ENCODE results near the gene PAFAH2. TPM values are rescaled to one million over a fixed set of nuclear protein-coding genes. Genes with fewer than 3 reads are reported as not detected.

The PAFAH2 gene
- total RNA-seq, 1 experiment from 2014 or later = 13.0 TPM

- CTCF ChIA-PET = no interaction called here
- H3K27me3 ChIP-seq (ENCODE audit: insufficient read depth, low read length) = no peaks in the 10 kb centered on the region
- ATAC-seq (no peak), DNase-seq (ENCODE audit: low read depth, low spot score) (no peak)
- no peaks in the 10 kb centered on the region for H4K20me1 ChIP-seq (ENCODE audit: insufficient read depth)
- POLR2A ChIA-PET = no interaction called here
- no peaks in the 10 kb centered on the region for H3K36me3 ChIP-seq (ENCODE audit: control insufficient read depth in 1 of 2, insufficient read depth in 2 of 2, low read length in 2 of 2)
- no peak overlapping the region for H2AFZ ChIP-seq (ENCODE audit: low read depth, low read length, poor library complexity, severe bottlenecking)
- no peaks in the 10 kb centered on the region for H3K9me2 ChIP-seq (ENCODE audit: insufficient read depth)
- H3K27ac ChIP-seq (ENCODE audit: low read depth, low read length) = no peak overlapping the region
- no peak overlapping the region for H3K4me3 ChIP-seq (replicated peaks in 1 of 2; ENCODE audit: low read depth in 1 of 2, low read length in 2 of 2)
- no peak overlapping the region for H3K4me2 ChIP-seq (ENCODE audit: low read length)
- no peaks in the 10 kb centered on the region for H3K9me3 ChIP-seq (ENCODE audit: control insufficient read depth in 1 of 2, insufficient read depth in 1 of 2, low read depth in 1 of 2, low read length in 2 of 2)
- BruUV-seq (replicated peaks) = no TSS peak
- intact Hi-C loops (cut with micrococcal nuclease) = no loop called here
- H3K9ac ChIP-seq (ENCODE audit: low read length) = no peak overlapping the region
- RAD21 ChIA-PET (ENCODE audit: low non-redundant PET in 1 of 2, low total read pairs in 2 of 2, uncharacterized antibody in 2 of 2, unreplicated experiment in 2 of 2) = no interaction called here
- TF ChIP-seq ATF3 (IDR thresholded peaks at IDR 0.05) (no peak), SP1 (IDR thresholded peaks at IDR 0.05; ENCODE audit: low read depth) (no peak), ZNF274 (IDR thresholded peaks at IDR 0.05; ENCODE audit: low read depth, low read length) (no peak), ELF1 (IDR thresholded peaks at IDR 0.05; ENCODE audit: borderline replicate concordance, low read depth) (no peak), POLR2A (IDR thresholded peaks at IDR 0.05; ENCODE audit: borderline replicate concordance, extremely low read depth, insufficient read depth, insufficient read length) (no peak), MAX (IDR thresholded peaks at IDR 0.05) (no peak), POLR2AphosphoS5 (IDR thresholded peaks at IDR 0.05; ENCODE audit: low read depth, low read length) (no peak), SRF (IDR thresholded peaks at IDR 0.05; ENCODE audit: low read depth) (no peak), CBX3 (IDR thresholded peaks at IDR 0.05; ENCODE audit: low read depth) (no peak), ZBTB33 (IDR thresholded peaks at IDR 0.05; ENCODE audit: extremely low read depth, insufficient replicate concordance, low read length) (no peak), SIN3A (IDR thresholded peaks at IDR 0.05; ENCODE audit: low read depth) (no peak), EZH2 (IDR thresholded peaks at IDR 0.05) (no peak), JUND (IDR thresholded peaks at IDR 0.05) (no peak), ZFX (IDR thresholded peaks at IDR 0.05) (no peak), EGR1 (IDR thresholded peaks at IDR 0.05; ENCODE audit: low read depth) (no peak), REST (IDR thresholded peaks at IDR 0.05; ENCODE audit: low read depth) (no peak), EZH2phosphoT487 (IDR thresholded peaks at IDR 0.05; ENCODE audit: borderline replicate concordance) (no peak), CTCF (IDR thresholded peaks at IDR 0.05 in 2 of 3, conservative IDR thresholded peaks at IDR 0.05 in 1 of 3; ENCODE audit: borderline replicate concordance in 1 of 3, insufficient read depth in 1 of 3, low read depth in 2 of 3, low read length in 2 of 3) (no peak), FOSL1 (IDR thresholded peaks at IDR 0.05; ENCODE audit: low read depth) (no peak), YY1 (IDR thresholded peaks at IDR 0.05; ENCODE audit: extremely low read depth, insufficient replicate concordance, low read depth, low read length) (no peak)
- H3K79me2 ChIP-seq (ENCODE audit: insufficient read depth, low read length) = no peaks in the 10 kb centered on the region
- H3K4me1 ChIP-seq (ENCODE audit: control insufficient read depth in 1 of 2, insufficient read depth in 2 of 2, low read length in 2 of 2) = no peaks in the 10 kb centered on the region
Measured at GRCh38 chr1:25932321-25932720, 65.5 kb downstream of the PAFAH2 start.
